SK-N-SH (cell line): ENCODE data around the gene FYTTD1. TPM values are rescaled to one million over a fixed set of nuclear protein-coding genes. Genes with fewer than 3 reads are reported as not detected.

Experiments
- CTCF ChIA-PET: fragments of 300-600, 350-600 bp; formaldehyde crosslinking; extraction: SDS; loops from one replicate; lab custom pipeline; 2021; lab: Yijun Ruan, JAX
- POLR2A ChIA-PET: fragments of 350-600 bp; sonication (Branson Sonifier 250); formaldehyde crosslinking; extraction: SDS; loops from one replicate; lab custom pipeline; 2020; ENCODE audit warnings: antibody characterized with exemption, inconsistent platforms; lab: Yijun Ruan, JAX
- DNase-seq: peaks from one replicate; pipeline ENCODE4 v3.0.0; 2012
- H2AFZ ChIP-seq: fragments of 200-600 bp; sonication (generic); 2 replicates; pipeline ENCODE4 v1.8.1; 2016; ENCODE audit warnings: antibody characterized with exemption, mild to moderate bottlenecking, low read depth
- H3F3A ChIP-seq: fragments of 200-600 bp; sonication (generic); replicated peaks from 2 replicates; pipeline ENCODE3; 2016; ENCODE audit warnings: antibody characterized with exemption, mild to moderate bottlenecking; ENCODE audit not compliant: insufficient read depth
- H3K27ac ChIP-seq, 2 experiments: fragments of 200-500 bp in 1 of 2; fragments of 200-600 bp in 1 of 2; sonication (Bioruptor generic) in 1 of 2; sonication (generic), shearing (Covaris generic) in 1 of 2; 2 replicates each; pipeline versions ENCODE4 v1.5.1 to v1.6.1; 2014 to 2016; ENCODE audit warnings: low read depth in 2 of 2, inconsistent platforms in 1 of 2, low read length in 1 of 2, mild to moderate bottlenecking in 1 of 2, mixed read lengths in 1 of 2
- H3K27me3 ChIP-seq: fragments of 200-600 bp; sonication (generic), shearing (Covaris generic); 2 replicates; pipeline ENCODE4 v1.6.1; 2016; ENCODE audit warnings: mixed run types; ENCODE audit not compliant: insufficient read depth
- H3K36me3 ChIP-seq, 2 experiments: fragments of 200-500 bp in 1 of 2; fragments of 200-600 bp in 1 of 2; sonication (Bioruptor generic) in 1 of 2; sonication (generic) in 1 of 2; replicated peaks in 1 of 2; 2 replicates each; pipeline versions ENCODE3 to v1.5.1; 2014 to 2016; ENCODE audit warnings: low read length in 1 of 2, mild to moderate bottlenecking in 1 of 2; ENCODE audit not compliant: insufficient read depth in 2 of 2, control insufficient read depth in 1 of 2
- H3K4me1 ChIP-seq, 2 experiments: fragments of 200-500 bp in 1 of 2; fragments of 200-600 bp in 1 of 2; sonication (Bioruptor generic) in 1 of 2; sonication (generic), shearing (Covaris generic) in 1 of 2; 2 replicates each; pipeline versions ENCODE4 v1.5.1 to v1.6.1; 2014 to 2016; ENCODE audit warnings: low read depth in 1 of 2, low read length in 1 of 2, mixed run types in 1 of 2; ENCODE audit not compliant: insufficient read depth in 2 of 2, control insufficient read depth in 1 of 2
- H3K4me2 ChIP-seq: fragments of 200-600 bp; sonication (generic), shearing (Covaris generic); 2 replicates; pipeline ENCODE4 v1.6.1; 2017; ENCODE audit warnings: mixed run types
- H3K4me3 ChIP-seq, 2 experiments: fragments of 200-500 bp in 1 of 2; fragments of 200-600 bp in 1 of 2; sonication (Bioruptor generic) in 1 of 2; sonication (generic), shearing (Covaris generic) in 1 of 2; 2 replicates each; pipeline versions ENCODE4 v1.5.1 to v1.8.1; 2014 to 2016; ENCODE audit warnings: low read depth in 2 of 2, inconsistent platforms in 1 of 2, low read length in 1 of 2, mild to moderate bottlenecking in 1 of 2, mixed read lengths in 1 of 2, moderate library complexity in 1 of 2
- H3K79me2 ChIP-seq: fragments of 200-600 bp; sonication (generic); 2 replicates; pipeline ENCODE4 v1.8.1; 2017; ENCODE audit warnings: mild to moderate bottlenecking; ENCODE audit not compliant: insufficient read depth
- H3K9ac ChIP-seq: fragments of 200-600 bp; sonication (generic); 2 replicates; pipeline ENCODE4 v1.6.1; 2017; ENCODE audit warnings: mixed run types
- H3K9me2 ChIP-seq: fragments of 200-600 bp; sonication (generic); 2 replicates; pipeline ENCODE4 v1.6.1; 2017; ENCODE audit warnings: mixed run types
- H3K9me3 ChIP-seq: fragments of 200-600 bp; sonication (generic); 2 replicates; pipeline ENCODE4 v1.6.1; 2017; ENCODE audit warnings: mixed run types, mild to moderate bottlenecking, moderate library complexity
- H4K20me1 ChIP-seq: fragments of 200-600 bp; sonication (generic); 2 replicates; pipeline ENCODE4 v1.6.1; 2017; ENCODE audit warnings: mild to moderate bottlenecking, mixed run types; ENCODE audit not compliant: insufficient read depth
- FOSL2 ChIP-seq: IDR thresholded peaks from 2 replicates; pipeline ENCODE4 v1.4.0; 2012; ENCODE audit warnings: low read depth, mild to moderate bottlenecking, moderate library complexity, borderline replicate concordance
- FOXJ3 ChIP-seq: sonication (generic); formaldehyde crosslinking; IDR thresholded peaks from 2 replicates; pipeline ENCODE4 v1.5.1; 2020; ENCODE audit warnings: mild to moderate bottlenecking, missing genetic modification reagents
- FOXM1 ChIP-seq: IDR thresholded peaks from 2 replicates; pipeline ENCODE4 v1.4.0; 2012; ENCODE audit warnings: low read depth, mild to moderate bottlenecking
- NFIC ChIP-seq: IDR thresholded peaks from 2 replicates; pipeline ENCODE4 v1.4.0; 2012; ENCODE audit warnings: borderline replicate concordance
- RCOR1 ChIP-seq: fragments of 150-350 bp; IDR thresholded peaks from 2 replicates; pipeline ENCODE4 v1.6.1; 2017; ENCODE audit warnings: antibody characterized with exemption, low read length
- TCF12 ChIP-seq: IDR thresholded peaks from 2 replicates; pipeline ENCODE4 v1.4.0; 2012
- WGBS: methylation state at CpG from one replicate; pipeline ENCODE4 v1.1.6; 2017; ENCODE audit warnings: low lambda C conversion rate; 5-methylcytosine and 5-hydroxymethylcytosine counted together
- polyA plus RNA-seq, 3 experiments: library from polyadenylated mRNA; depleted of rRNA; stranded (reverse); fragments of >200 nt; gene quantifications; 2 replicates each; pipeline ENCODE4 v1.2.3, GENCODE V29; 2012
- TF ChIP-seq, protein P1 (sequence below): IDR thresholded peaks from 2 replicates; pipeline ENCODE4 v1.4.0; 2012; ENCODE audit warnings: low read depth

FYTTD1 gene
- polyA plus RNA-seq, 1 of the 3 experiments (the other 2 are of a cell fraction): 14.7 TPM

GRCh38 chr3:197746801-197747237 is 2.9 kb upstream of the FYTTD1 start:
- peaks cover 13% of the 10 kb centered on the region for H4K20me1 ChIP-seq
- peaks cover 12% of the 10 kb centered on the region for H3K79me2 ChIP-seq
- DNase-seq: no peak
- H3K9ac ChIP-seq: no peak overlapping the region
- 60% methylated on average over 4 of the region's 4 CpGs for WGBS
- H3K9me2 ChIP-seq: no peaks in the 10 kb centered on the region
- H3K4me3 ChIP-seq: no peak overlapping the region
- H3K36me3 ChIP-seq: no peaks in the 10 kb centered on the region
- H2AFZ ChIP-seq: no peak overlapping the region
- peaks cover 0 to 5% of the 10 kb centered on the region in 2 experiments; a peak in 3 of 4 replicates for H3K4me1 ChIP-seq
- H3K27me3 ChIP-seq: no peaks in the 10 kb centered on the region
- H3K4me2 ChIP-seq: no peak overlapping the region
- no peaks in the 10 kb centered on the region for H3K9me3 ChIP-seq
- POLR2A ChIA-PET: no interaction called here
- H3F3A ChIP-seq: peaks cover 40% of the 10 kb centered on the region
- TF ChIP-seq NFIC (peak; percentile 33; the same call in 1 of the 2 replicates), RCOR1 (no peak), FOXM1 (no peak)
- TF ChIP-seq, all 33 proteins: peak for 1
- no peak overlapping the region for H3K27ac ChIP-seq
- CTCF ChIA-PET: no interaction called here

DNA sequence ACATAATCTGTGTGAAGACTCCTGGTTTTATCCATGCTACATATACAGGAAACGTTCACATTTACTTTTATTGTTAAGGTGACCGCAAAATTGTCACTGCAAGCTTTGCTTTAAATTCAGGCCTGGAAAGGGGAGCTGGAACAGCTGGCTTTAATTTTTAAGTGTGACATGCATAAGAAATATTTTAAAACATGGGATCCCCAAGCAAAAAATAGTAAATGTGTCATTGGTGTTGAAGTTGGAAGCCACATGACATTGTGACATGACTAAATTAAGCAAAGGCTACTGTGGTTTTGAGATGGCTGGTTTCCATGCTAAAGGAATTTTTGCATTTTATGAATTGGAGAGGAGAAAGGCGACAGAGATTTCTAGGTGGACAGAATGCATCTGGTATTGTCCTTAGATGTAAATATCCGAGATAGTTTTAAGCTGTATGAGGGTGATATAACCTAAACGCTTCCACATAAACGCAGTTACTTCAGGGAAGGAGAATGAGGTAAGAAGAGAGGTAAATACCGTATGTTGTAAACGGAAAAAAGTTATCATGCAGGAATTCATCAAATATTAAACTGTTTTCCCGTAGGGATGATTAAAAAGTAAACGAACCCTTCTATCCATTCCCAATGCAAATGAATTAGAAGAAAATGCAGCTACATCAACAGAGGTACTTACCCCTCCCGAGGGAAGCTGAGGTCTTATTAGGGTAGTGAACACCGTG is 927 bp upstream of the FYTTD1 start:
- Histone ChIP-seq H3K79me2 (peaks cover 32% of the 10 kb centered on the region), H3K27ac (peak overlapping the region; percentile 91 to 94), H2AFZ (peak overlapping the region; percentile 84), H3K4me3 (peak overlapping the region; percentile 75 to 77), H3K4me2 (peak overlapping the region; percentile 76), H3K4me1 (peaks cover 0 to 10% of the 10 kb centered on the region in 2 experiments; a peak in 3 of 4 replicates), H3K36me3 (no peaks in the 10 kb centered on the region), H3K27me3 (no peaks in the 10 kb centered on the region), H4K20me1 (peaks cover 30% of the 10 kb centered on the region), H3K9me2 (no peaks in the 10 kb centered on the region), H3F3A (peaks cover 51% of the 10 kb centered on the region), H3K9me3 (no peaks in the 10 kb centered on the region), H3K9ac (peak overlapping the region; percentile 82)
- WGBS: 36% methylated on average over 12 of the region's 12 CpGs
- no peak for DNase-seq
- peak; percentile 46 for TF ChIP-seq TCF12
- TF ChIP-seq FOXJ3: no peak
- ChIA-PET POLR2A (interaction anchor here (0.8 to 1.3 kb wide), 2 partner anchors 11 to 12 kb away, joined by 3 read pairs; partner anchors contain the start of gene RUBCN), CTCF (interaction anchor here (1.3 to 1.4 kb wide), 3 partner anchors 11 to 40 kb away, joined by 3 to 5 read pairs (median 3); partner anchors contain the start of gene RUBCN)

DNA sequence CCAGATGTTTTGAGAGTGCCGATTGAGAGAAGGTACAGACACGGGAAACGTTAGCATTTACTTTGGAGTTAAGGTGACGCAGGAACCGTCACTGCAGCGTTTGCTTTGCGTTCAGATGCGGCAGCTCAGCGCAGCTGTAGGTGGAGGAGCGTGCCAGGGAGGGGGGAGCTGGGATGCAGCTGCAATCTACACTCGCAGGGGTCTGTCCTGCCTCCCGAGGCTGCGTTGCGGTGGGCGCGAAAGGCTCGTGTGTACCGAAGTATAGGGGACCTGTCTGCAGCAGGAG is 425 bp upstream of the FYTTD1 start:
- peak; percentile 83 for DNase-seq
- H3K9me3 ChIP-seq: no peaks in the 10 kb centered on the region
- H3K9me2 ChIP-seq: no peaks in the 10 kb centered on the region
- peak overlapping the region; percentile 76 for H3K4me2 ChIP-seq
- peak overlapping the region; percentile 82 for H3K9ac ChIP-seq
- peak overlapping the region; percentile 75 to 77 for H3K4me3 ChIP-seq
- H3K36me3 ChIP-seq: no peaks in the 10 kb centered on the region
- CTCF ChIA-PET: interaction anchor here (1.3 to 1.4 kb wide), 3 partner anchors 11 to 39 kb away, joined by 3 to 5 read pairs (median 3); partner anchors contain the start of gene RUBCN
- H3F3A ChIP-seq: peaks cover 51% of the 10 kb centered on the region
- POLR2A ChIA-PET: interaction anchor here (0.8 to 1.3 kb wide), 2 partner anchors 12 to 13 kb away, joined by 3 read pairs; partner anchors contain the start of gene RUBCN
- WGBS: 6% methylated on average over 7 of the region's 18 CpGs
- TF ChIP-seq NFIC (0 out of 2 replicates have a peak, but pooled peaks have one; percentile 20), FOSL2 (no peak)
- TF ChIP-seq, protein P1, sequence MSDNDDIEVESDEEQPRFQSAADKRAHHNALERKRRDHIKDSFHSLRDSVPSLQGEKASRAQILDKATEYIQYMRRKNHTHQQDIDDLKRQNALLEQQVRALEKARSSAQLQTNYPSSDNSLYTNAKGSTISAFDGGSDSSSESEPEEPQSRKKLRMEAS: no peak
- H4K20me1 ChIP-seq: peaks cover 35% of the 10 kb centered on the region
- peak overlapping the region; percentile 84 for H2AFZ ChIP-seq
- H3K27me3 ChIP-seq: no peaks in the 10 kb centered on the region
- H3K27ac ChIP-seq: peak overlapping the region; percentile 91 to 94
- H3K4me1 ChIP-seq: peaks cover 0 to 10% of the 10 kb centered on the region in 2 experiments; a peak in 3 of 4 replicates
- peaks cover 37% of the 10 kb centered on the region for H3K79me2 ChIP-seq
